GM13977 (cell line): ENCODE measurements around the gene P2RY14.

Experiments
- DNase-seq: peaks from one replicate; pipeline ENCODE4 v3.0.0; 2012; ENCODE audit warnings: low spot score
- in situ Hi-C: fragments of 300-500 bp; cut with MboI; formaldehyde crosslinking; loops from one replicate; pipeline ENCODE4 v1.12.0; 2022; ENCODE audit warnings: low sequenced_read_pairs, low pct_unique_long_range_greater_than_20kb, mixed read lengths, inconsistent platforms; ENCODE audit not compliant: unreplicated experiment
- TF ChIP-seq, protein P1 (sequence below): IDR thresholded peaks from 2 replicates; pipeline ENCODE4 v1.5.1; 2012; ENCODE audit warnings: mild to moderate bottlenecking, control low read depth; ENCODE audit not compliant: insufficient read depth; ENCODE audit errors: extremely low read depth, missing control alignments

P2RY14 gene

DNA sequence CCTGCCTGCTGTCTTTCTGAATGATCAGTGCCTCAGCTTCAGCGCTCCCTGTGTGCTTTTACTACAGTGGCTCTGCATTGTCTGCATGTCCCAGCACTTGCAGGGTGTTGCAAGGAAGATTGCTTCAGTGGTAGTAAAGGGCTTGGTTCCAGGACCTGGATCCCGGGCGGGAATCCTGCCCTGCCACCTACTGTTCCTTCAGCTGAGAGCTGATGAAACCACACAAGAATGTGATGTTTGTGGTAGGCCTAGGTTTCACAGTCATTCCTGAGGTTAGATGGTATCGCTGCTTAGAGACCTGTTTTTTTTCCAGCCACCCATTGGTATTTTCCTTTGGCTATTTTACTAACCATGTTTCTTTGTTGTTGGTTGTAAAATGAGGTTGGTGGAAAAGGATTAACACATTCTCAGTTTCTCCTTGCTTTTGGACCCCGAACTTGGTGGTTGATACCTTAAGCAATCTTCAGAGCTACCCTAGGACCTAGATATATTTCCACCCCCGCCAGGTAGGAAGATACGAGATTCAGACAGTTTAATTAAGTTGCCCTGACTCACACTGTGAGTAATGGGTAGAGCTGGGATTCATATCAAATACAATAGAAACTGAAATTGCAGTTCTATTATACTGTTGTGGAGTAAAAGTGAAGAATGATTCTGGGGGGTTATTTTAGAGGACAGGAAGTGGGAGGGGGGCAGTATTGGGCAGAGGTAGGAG lies 26.9 kb upstream of the P2RY14 start:
- TF ChIP-seq, protein P1, sequence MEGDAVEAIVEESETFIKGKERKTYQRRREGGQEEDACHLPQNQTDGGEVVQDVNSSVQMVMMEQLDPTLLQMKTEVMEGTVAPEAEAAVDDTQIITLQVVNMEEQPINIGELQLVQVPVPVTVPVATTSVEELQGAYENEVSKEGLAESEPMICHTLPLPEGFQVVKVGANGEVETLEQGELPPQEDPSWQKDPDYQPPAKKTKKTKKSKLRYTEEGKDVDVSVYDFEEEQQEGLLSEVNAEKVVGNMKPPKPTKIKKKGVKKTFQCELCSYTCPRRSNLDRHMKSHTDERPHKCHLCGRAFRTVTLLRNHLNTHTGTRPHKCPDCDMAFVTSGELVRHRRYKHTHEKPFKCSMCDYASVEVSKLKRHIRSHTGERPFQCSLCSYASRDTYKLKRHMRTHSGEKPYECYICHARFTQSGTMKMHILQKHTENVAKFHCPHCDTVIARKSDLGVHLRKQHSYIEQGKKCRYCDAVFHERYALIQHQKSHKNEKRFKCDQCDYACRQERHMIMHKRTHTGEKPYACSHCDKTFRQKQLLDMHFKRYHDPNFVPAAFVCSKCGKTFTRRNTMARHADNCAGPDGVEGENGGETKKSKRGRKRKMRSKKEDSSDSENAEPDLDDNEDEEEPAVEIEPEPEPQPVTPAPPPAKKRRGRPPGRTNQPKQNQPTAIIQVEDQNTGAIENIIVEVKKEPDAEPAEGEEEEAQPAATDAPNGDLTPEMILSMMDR = no peak
- in situ Hi-C loops = no loop called here
- no peak for DNase-seq

DNA sequence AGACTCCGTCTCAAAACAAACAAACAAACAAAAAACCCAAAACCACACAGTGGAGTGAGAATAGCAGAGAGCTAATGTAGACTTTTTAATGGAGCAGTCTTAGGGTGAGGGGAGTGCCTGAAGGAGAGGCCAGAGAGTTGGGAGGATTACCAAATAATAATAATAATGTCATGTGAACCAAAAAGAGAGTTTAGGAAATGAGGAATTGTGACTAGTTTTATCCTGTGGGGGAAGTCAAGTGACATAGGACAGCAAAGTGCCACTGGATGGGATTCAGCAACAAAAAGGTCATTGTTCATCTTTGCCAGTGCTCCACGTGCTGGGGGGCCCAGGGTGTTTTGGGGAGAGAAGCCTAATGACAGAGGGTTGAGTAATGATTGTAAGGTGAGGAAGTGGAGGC lies 25.4 kb upstream of the P2RY14 start:
- TF ChIP-seq, protein P1 = no peak
- in situ Hi-C loops = no loop called here
- DNase-seq = no peak

DNA sequence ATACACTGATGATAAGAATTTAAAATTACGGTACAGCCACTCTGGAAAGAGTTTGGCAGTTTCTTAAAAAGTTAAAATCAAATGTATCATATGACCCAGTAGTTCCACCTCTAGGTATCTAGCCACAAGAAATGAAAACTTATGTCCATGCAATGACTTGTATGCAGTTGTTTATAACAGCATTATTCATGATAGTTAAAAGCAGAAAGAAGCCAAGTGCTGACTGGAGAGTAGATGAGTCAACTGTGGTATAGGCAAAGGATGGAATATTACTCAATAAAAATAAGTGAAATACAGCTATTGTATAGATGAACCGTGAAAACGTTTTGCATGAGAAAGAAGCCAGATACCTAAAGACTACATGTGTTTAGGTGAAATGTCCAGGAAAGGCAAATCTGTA lies 23.4 kb upstream of the P2RY14 start:
- in situ Hi-C loops = no loop called here
- TF ChIP-seq, protein P1 = no peak
- no peak for DNase-seq

DNA sequence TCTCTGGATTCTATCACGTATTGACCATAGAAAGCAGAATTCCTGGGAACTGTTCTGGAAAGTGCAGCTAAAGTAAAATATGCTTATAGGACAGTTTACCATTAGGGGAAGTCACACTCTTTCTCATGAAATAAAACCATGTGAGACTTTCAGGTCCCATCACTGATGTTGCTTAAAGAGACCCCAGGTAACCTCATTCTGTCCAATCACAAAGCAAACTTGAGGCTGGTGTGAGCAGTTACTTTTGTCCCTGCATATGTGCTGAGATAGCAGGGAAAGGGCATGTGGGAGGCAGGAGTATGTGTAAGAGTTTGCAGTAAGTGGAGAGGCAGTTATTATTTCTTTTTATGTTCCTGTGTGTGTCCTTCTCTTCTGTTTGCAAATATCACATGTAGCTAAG lies 22.2 kb upstream of the P2RY14 start:
- DNase-seq = no peak
- in situ Hi-C loops = no loop called here
- TF ChIP-seq, protein P1 = no peak

DNA sequence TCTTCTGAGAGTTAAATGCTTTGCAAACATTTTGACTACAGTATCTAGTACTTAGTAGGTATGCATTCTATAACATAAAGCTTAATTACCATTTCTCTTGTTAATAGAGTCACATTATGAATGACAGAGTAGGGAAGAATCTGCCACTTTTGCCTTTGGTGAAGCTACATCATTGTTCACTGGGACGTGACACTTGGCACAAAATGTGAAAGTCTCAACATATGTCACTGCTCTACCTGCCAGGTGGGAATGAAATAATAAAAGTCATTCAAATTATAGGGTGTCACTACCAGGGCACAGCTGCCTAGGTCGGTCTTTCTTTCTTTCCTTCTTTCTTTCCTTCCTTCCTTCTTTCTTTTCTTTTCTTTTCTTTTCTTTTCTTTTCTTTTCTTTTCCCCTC lies 20.7 kb upstream of the P2RY14 start:
- DNase-seq = no peak
- TF ChIP-seq, protein P1 = no peak
- in situ Hi-C loops = no loop called here

DNA sequence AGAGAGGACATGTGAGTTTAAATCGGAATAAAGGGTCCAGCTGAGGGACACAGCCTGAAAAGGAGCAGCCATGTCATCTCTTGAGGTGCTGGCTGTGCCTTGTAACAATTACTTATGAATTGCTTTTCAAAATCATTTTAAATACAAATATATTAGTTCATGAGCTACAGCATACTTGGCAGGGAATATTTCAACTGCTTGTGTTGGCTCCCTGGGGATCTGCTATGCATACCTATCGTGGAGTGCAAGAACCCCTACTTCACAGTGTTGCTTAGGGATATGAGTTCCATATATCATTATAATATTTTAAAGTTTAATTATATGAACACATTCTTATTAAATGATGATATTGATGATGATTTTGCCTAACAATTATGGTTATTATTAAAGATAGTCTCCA lies 19.1 kb upstream of the P2RY14 start:
- TF ChIP-seq, protein P1 = no peak
- DNase-seq = no peak
- in situ Hi-C loops = no loop called here
